H9 (cell line): Measurements from ENCODE around the gene PLCB1. TPM values are rescaled to one million over a fixed set of nuclear protein-coding genes. Genes with fewer than 3 reads are reported as not detected.

Experiments
- DNase-seq: peaks from one replicate; pipeline ENCODE4 v3.0.0-alpha.2; 2017
- H2AFZ ChIP-seq: one replicate; pipeline ENCODE4 v1.6.1; 2013; ENCODE audit warnings: mild to moderate bottlenecking, low read length, control low read depth, moderate library complexity
- H2AK5ac ChIP-seq: 2 replicates; pipeline ENCODE4 v1.6.1; 2013; ENCODE audit warnings: low read length, control low read depth, mixed read lengths; ENCODE audit not compliant: insufficient read length
- H2BK120ac ChIP-seq: one replicate; pipeline ENCODE4 v1.6.1; 2013; ENCODE audit warnings: low read depth, mild to moderate bottlenecking, low read length, control low read depth, inconsistent platforms; ENCODE audit not compliant: poor library complexity, severe bottlenecking
- H2BK12ac ChIP-seq: 2 replicates; pipeline ENCODE4 v1.6.1; 2013; ENCODE audit warnings: low read length, control low read depth, mixed read lengths, low read depth; ENCODE audit not compliant: insufficient read length
- H2BK15ac ChIP-seq: 2 replicates; pipeline ENCODE4 v1.6.1; 2013; ENCODE audit warnings: low read depth, low read length, control low read depth
- H2BK20ac ChIP-seq: one replicate; pipeline ENCODE4 v1.6.1; 2013; ENCODE audit warnings: low read depth, mild to moderate bottlenecking, low read length, control low read depth, inconsistent platforms; ENCODE audit not compliant: poor library complexity, severe bottlenecking
- H2BK5ac ChIP-seq: 2 replicates; pipeline ENCODE4 v1.6.1; 2013; ENCODE audit warnings: low read length, control low read depth, mixed read lengths; ENCODE audit not compliant: insufficient read length
- H3K14ac ChIP-seq: 2 replicates; pipeline ENCODE4 v1.6.1; 2013; ENCODE audit warnings: low read length, control low read depth; ENCODE audit not compliant: insufficient read depth
- H3K18ac ChIP-seq: 2 replicates; pipeline ENCODE4 v1.6.1; 2013; ENCODE audit warnings: low read depth, mild to moderate bottlenecking, mixed read lengths, low read length, control low read depth; ENCODE audit not compliant: insufficient read length
- H3K23ac ChIP-seq: 2 replicates; pipeline ENCODE4 v1.6.1; 2013; ENCODE audit warnings: low read length, control low read depth, mixed read lengths, low read depth; ENCODE audit not compliant: insufficient read length
- H3K23me2 ChIP-seq: 2 replicates; pipeline ENCODE4 v1.6.1; 2013; ENCODE audit warnings: low read depth, mild to moderate bottlenecking, mixed read lengths, low read length, control low read depth; ENCODE audit not compliant: insufficient read length, poor library complexity, severe bottlenecking
- H3K27ac ChIP-seq: 2 replicates; pipeline ENCODE4 v1.5.1; 2013; ENCODE audit warnings: low read length, control low read depth, mixed read lengths, low read depth; ENCODE audit not compliant: insufficient read length
- H3K27me3 ChIP-seq: 2 replicates; pipeline ENCODE4 v1.6.1; 2013; ENCODE audit warnings: low read length, control low read depth, inconsistent platforms; ENCODE audit not compliant: insufficient read depth
- H3K4ac ChIP-seq: 2 replicates; pipeline ENCODE4 v1.6.1; 2013; ENCODE audit warnings: low read depth, mild to moderate bottlenecking, control low read depth, inconsistent platforms, low read length, moderate library complexity
- H3K4me1 ChIP-seq: 2 replicates; pipeline ENCODE4 v1.6.1; 2013; ENCODE audit warnings: low read length, control low read depth, inconsistent platforms; ENCODE audit not compliant: insufficient read depth
- H3K4me2 ChIP-seq: 2 replicates; pipeline ENCODE4 v1.6.1; 2013; ENCODE audit warnings: low read length, control low read depth, mixed read lengths; ENCODE audit not compliant: insufficient read length, insufficient read depth
- H3K56ac ChIP-seq: 2 replicates; pipeline ENCODE4 v1.6.1; 2013; ENCODE audit warnings: low read depth, mild to moderate bottlenecking, mixed read lengths, low read length, control low read depth; ENCODE audit not compliant: insufficient read length
- H3K79me1 ChIP-seq: 2 replicates; pipeline ENCODE4 v1.6.1; 2013; ENCODE audit warnings: low read depth, mild to moderate bottlenecking, moderate library complexity, low read length, control low read depth, inconsistent platforms; ENCODE audit not compliant: insufficient read depth, poor library complexity, severe bottlenecking
- H3K79me2 ChIP-seq: 2 replicates; pipeline ENCODE4 v1.6.1; 2013; ENCODE audit warnings: low read length, control low read depth, inconsistent platforms; ENCODE audit not compliant: insufficient read depth
- H3K9ac ChIP-seq: 2 replicates; pipeline ENCODE4 v1.6.1; 2013; ENCODE audit warnings: low read length, control low read depth, mixed read lengths; ENCODE audit not compliant: insufficient read length; ENCODE audit errors: extremely low read depth
- H3K9me3 ChIP-seq: one replicate; pipeline ENCODE4 v1.6.1; 2013; ENCODE audit warnings: low read depth, low read length, inconsistent platforms; ENCODE audit not compliant: control insufficient read depth
- H3T11ph ChIP-seq: one replicate; pipeline ENCODE4 v1.6.1; 2013; ENCODE audit warnings: mild to moderate bottlenecking, low read length, control low read depth, inconsistent platforms
- H4K20me1 ChIP-seq: one replicate; pipeline ENCODE4 v1.6.1; 2013; ENCODE audit not compliant: control insufficient read depth, insufficient read length, insufficient read depth
- H4K5ac ChIP-seq: 2 replicates; pipeline ENCODE4 v1.6.1; 2013; ENCODE audit warnings: low read depth, mild to moderate bottlenecking, mixed read lengths, low read length, control low read depth; ENCODE audit not compliant: insufficient read length
- H4K8ac ChIP-seq: replicated peaks from 2 replicates; pipeline ENCODE4 v1.6.1; 2013; ENCODE audit warnings: low read length, control low read depth, mixed read lengths, low read depth; ENCODE audit not compliant: insufficient read length
- H4K91ac ChIP-seq: 2 replicates; pipeline ENCODE4 v1.6.1; 2013; ENCODE audit warnings: low read depth, mild to moderate bottlenecking, moderate library complexity, mixed read lengths, low read length, control low read depth; ENCODE audit not compliant: insufficient read length
- H3K27ac Mint-ChIP-seq, 3 experiments: 2 replicates in 2 of 3; 3 replicates in 1 of 3; pipeline ENCODE4 v1.8.0; 2020 to 2021; ENCODE audit warnings: mixed read lengths in 3 of 3, mild to moderate bottlenecking in 1 of 3, moderate library complexity in 1 of 3
- H3K27me3 Mint-ChIP-seq: 2 replicates; pipeline ENCODE4 v1.8.0; 2021; ENCODE audit warnings: low read depth, mild to moderate bottlenecking, moderate library complexity, mixed read lengths
- H3K36me3 Mint-ChIP-seq, 3 experiments: 2 replicates in 2 of 3; 3 replicates in 1 of 3; pipeline ENCODE4 v1.8.0; 2020 to 2021; ENCODE audit warnings: low read depth in 3 of 3, mixed read lengths in 3 of 3; ENCODE audit not compliant: insufficient read depth in 1 of 3
- H3K4me1 Mint-ChIP-seq, 2 experiments: 2 replicates each; pipeline ENCODE4 v1.8.0; 2020; ENCODE audit warnings: mixed read lengths in 2 of 2
- H3K4me3 Mint-ChIP-seq, 2 experiments: 2 replicates in 1 of 2; 3 replicates in 1 of 2; pipeline ENCODE4 v1.8.0; 2020 to 2021; ENCODE audit warnings: mild to moderate bottlenecking in 2 of 2, mixed read lengths in 2 of 2, moderate library complexity in 1 of 2
- H3K9me3 Mint-ChIP-seq, 2 experiments: 2 replicates in 1 of 2; 3 replicates in 1 of 2; pipeline ENCODE4 v1.8.0; 2020; ENCODE audit warnings: mild to moderate bottlenecking in 2 of 2, mixed read lengths in 2 of 2, moderate library complexity in 1 of 2
- WGBS: extraction: QIAGEN DNeasy Blood & Tissue Kit; methylation state at CpG from one replicate; pipeline ENCODE4 v1.1.7; 2013; ENCODE audit warnings: missing lambda C conversion rate, low lambda C conversion rate, mixed read lengths; ENCODE audit not compliant: insufficient read length; ENCODE audit errors: extremely low coverage; 5-methylcytosine and 5-hydroxymethylcytosine counted together
- total RNA-seq: library from RNA; stranded (reverse); gene quantifications from 2 replicates; pipeline ENCODE4 v1.2.1, GENCODE V29; 2021
- TF ChIP-seq, protein P1 (sequence below): fragments of 200-600 bp; sonication (generic); conservative IDR thresholded peaks from 3 replicates; pipeline ENCODE4 v1.8.0; 2021; ENCODE audit warnings: antibody characterized with exemption, mild to moderate bottlenecking

The PLCB1 gene
- total RNA-seq, 1 experiment from 2014 or later: 11.5 TPM

DNA sequence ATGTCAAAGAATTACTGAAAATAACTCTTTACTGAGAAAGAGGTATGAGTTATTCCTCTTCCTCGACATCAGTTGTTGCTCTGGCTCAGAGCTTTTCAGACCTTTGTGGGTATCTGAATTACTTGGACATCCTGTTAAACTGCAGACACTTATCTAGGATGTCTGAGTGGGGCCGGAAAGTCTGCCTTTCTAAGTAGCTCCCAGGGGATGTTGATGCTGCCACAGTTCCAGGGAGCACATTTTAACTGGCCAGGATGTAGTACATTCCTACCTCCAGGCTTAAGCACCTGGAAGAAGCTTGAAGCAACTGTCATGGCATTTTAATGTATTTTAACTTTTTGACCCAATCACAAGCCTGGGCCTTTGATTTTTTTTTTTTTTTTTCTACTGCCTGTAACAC lies 671.0 kb downstream of the PLCB1 start:
- no peak overlapping the region for H3K9ac ChIP-seq
- H2BK12ac ChIP-seq: no peak overlapping the region
- no peak overlapping the region for H2AK5ac ChIP-seq
- H3K4me2 ChIP-seq: no peak overlapping the region
- H2BK5ac ChIP-seq: no peak overlapping the region
- no peak overlapping the region for H3K14ac ChIP-seq
- no peak overlapping the region for H3K27ac ChIP-seq
- no peak for DNase-seq
- Mint-ChIP-seq H3K27me3 (no peaks in the 10 kb centered on the region; the same call in 1 of the 2 replicates), H3K27ac (no peak overlapping the region), H3K36me3 (no peaks in the 10 kb centered on the region), H3K4me3 (no peak overlapping the region), H3K4me1 (peaks cover 21 to 25% of the 10 kb centered on the region in 2 experiments), H3K9me3 (no peaks in the 10 kb centered on the region)
- no peak overlapping the region for H4K91ac ChIP-seq
- TF ChIP-seq, protein P1, sequence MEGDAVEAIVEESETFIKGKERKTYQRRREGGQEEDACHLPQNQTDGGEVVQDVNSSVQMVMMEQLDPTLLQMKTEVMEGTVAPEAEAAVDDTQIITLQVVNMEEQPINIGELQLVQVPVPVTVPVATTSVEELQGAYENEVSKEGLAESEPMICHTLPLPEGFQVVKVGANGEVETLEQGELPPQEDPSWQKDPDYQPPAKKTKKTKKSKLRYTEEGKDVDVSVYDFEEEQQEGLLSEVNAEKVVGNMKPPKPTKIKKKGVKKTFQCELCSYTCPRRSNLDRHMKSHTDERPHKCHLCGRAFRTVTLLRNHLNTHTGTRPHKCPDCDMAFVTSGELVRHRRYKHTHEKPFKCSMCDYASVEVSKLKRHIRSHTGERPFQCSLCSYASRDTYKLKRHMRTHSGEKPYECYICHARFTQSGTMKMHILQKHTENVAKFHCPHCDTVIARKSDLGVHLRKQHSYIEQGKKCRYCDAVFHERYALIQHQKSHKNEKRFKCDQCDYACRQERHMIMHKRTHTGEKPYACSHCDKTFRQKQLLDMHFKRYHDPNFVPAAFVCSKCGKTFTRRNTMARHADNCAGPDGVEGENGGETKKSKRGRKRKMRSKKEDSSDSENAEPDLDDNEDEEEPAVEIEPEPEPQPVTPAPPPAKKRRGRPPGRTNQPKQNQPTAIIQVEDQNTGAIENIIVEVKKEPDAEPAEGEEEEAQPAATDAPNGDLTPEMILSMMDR: no peak; the same call in 2 of the 3 replicates
- H2BK20ac ChIP-seq: no peak overlapping the region
- no peak overlapping the region for H3T11ph ChIP-seq
- H3K4ac ChIP-seq: no peak overlapping the region
- no peak overlapping the region for H2BK120ac ChIP-seq
- WGBS: no CpG with 5 or more reads among the region's 2 CpGs
- H4K20me1 ChIP-seq: no peaks in the 10 kb centered on the region
- no peak overlapping the region for H2AFZ ChIP-seq
- no peaks in the 10 kb centered on the region for H3K27me3 ChIP-seq
- peaks cover 4% of the 10 kb centered on the region; the same call in 1 of the 2 replicates for H3K4me1 ChIP-seq
- H3K79me1 ChIP-seq: no peaks in the 10 kb centered on the region
- no peaks in the 10 kb centered on the region for H3K9me3 ChIP-seq
- no peaks in the 10 kb centered on the region for H3K23me2 ChIP-seq
- H3K79me2 ChIP-seq: no peaks in the 10 kb centered on the region
- no peak overlapping the region for H3K23ac ChIP-seq
- no peak overlapping the region for H3K56ac ChIP-seq
- H3K18ac ChIP-seq: no peak overlapping the region
- H4K5ac ChIP-seq: no peak overlapping the region
- no peak overlapping the region for H4K8ac ChIP-seq
- no peak overlapping the region for H2BK15ac ChIP-seq
